COR-L47 (cell line): ENCODE results near the gene SPIRE1.
"Not testable (repeated sequence)": the region's sequence is repeated elsewhere in the genome, so short reads cannot be mapped to it uniquely, and the experiment has no call there.

ENCODE experiments used
- DNase-seq: peaks from one replicate; lab custom pipeline; 2025; lab: John Stamatoyannopoulos, UW

The SPIRE1 gene

DNA sequence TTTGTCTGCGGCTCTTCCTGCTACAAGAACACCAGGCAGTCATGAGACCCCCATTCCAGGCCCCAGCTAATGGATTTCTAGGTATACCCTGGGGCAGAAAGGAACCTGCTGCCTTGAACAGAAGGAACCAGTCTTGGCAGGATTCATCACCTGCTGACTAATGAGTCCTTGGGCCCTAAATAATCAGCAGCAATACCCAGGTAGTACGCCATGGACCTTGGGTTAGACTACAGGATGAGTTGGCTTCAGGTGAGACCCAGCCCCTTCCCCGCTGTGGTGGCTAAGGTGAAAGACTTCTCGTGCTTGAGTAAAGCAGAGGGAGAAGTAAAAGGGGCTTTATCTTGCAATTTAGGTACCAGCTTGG is 105.0 kb downstream of the SPIRE1 start:
- no peak for DNase-seq

DNA sequence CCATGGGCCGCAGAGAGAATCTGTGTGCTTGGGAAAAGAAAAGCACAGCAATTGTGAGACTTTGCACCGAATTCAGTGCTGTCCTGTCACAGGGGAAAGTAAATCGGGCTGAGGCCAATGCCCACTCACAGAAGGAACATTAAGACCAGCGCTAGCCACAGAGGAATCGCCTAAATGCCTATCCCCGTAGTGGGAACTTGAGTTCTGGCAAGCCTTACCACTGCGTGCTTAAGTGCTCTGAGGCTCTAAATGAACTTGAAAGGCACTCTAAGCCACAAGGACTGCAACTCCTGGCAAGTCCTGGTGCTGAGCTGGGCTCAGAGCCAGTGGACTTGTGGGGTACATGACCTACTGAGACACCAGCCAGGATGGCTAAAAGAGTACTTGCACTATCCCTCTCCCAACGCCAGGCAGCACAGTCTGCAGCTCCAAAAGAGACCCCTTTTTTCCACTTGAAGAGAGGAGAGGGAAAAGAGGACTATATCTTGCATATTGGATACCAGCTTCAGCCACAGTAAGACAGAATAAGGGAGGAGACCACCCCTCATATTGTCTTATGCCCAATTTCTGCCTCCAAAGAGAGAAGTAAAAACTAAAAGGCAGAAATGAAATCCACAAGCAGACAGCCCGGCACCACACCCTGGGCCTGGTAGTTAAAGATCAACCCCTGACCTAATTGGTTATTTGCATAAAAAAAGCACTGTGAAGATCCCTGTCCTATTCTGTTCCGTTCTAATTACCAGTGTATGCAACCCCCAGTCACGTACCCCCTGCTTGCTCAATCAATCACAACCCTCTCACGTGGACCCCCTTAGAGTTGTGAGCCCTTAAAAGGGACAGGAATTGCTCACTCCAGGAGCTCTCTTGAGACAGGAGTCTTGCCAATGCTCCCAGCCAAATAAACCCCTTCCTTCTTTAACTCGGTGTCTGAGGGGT is 105.7 kb downstream of the SPIRE1 start:
- DNase-seq: not testable (repeated sequence)

DNA sequence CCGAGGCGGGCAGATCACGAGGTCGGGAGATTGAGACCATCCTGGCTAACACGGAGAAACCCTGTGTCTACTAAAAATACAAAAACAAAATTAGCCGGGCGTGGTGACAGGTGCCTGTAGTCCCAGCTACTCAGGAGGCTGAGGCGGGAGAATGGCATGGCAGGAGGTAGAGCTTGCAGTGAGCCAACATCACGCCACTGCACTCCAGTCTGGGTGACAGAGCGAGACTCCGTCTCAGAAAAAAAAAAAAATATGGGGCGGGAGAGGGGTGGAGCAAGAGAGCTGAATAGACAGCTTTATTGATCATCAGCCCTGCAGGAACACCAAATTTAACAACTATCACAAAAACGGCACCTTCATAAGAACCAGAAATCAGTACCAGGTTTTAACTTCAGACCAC is 106.4 kb downstream of the SPIRE1 start:
- DNase-seq: not testable (repeated sequence)

DNA sequence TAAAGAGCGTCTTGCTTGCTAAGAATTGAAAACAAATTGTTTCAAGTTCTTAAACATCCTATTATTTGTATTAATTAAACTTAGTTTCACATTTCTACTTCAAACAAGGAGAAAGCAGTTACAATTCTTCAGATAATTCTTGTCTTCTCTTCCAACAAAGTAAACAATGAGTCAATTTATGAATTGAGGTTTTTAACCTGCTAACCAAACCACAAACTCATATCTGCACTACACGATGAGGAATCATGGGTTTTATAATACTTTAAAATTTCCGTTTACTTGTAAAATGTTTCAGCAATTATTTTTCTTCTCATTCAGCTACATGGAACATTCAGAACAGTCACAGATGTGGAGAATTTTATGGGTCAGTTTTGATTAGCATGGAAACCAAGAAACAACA is 114.2 kb downstream of the SPIRE1 start:
- no peak for DNase-seq

DNA sequence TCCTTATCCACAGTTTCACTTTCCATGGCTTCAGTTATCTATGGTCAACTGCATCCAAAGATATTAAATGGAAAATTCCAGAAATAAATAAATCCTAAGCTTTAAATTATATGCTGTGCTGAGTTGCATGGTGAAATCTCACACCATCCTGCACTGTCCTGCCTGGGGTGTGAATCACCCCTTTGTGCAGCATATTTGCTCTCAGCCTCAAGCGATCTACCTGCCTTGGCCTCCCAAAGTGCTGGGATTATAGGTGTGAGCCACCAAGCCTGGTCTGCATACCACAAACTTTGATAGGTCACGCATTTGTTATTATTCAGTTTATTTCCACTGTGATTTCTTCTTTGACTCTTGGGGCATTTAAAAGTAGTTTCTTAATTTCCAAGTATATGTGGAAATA is 117.2 kb downstream of the SPIRE1 start:
- DNase-seq: no peak

DNA sequence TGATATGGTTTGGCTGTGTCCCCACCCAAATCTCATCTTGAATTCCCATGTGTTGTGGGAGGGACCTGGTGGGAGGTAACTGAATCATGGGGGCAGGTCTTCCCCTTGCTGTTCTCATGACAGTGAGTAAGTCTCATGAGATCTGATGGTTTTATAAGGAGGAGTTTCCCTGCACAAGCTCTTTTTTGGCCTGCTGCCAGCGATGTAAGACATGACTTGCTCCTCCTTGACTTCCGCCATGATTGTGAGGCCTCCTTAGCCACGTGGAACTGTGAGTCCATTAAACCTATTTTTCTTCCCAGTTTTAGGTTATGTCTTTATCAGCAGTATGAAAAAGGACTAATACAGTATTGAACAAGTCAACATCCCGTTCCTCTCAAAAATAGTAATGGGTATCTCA is 118.7 kb downstream of the SPIRE1 start:
- not testable (repeated sequence) for DNase-seq

DNA sequence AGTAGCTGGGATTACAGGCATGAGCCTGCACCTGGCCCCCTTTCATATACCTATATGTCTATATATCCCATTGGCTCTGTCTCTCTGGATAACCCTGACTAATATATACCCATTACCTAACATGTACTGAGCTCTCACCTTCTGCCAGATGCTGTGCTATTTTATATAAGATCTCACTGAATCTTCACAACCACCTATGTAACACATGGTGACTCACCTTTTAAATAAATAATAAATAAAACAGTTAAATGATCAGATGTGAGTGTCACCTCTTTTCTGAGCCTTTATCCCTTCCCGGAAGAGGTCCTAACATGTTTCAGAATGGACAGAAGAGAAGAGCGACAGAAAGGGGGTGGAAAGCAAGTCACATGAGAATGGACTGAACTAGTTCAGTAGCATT is 123.1 kb downstream of the SPIRE1 start:
- DNase-seq: no peak

DNA sequence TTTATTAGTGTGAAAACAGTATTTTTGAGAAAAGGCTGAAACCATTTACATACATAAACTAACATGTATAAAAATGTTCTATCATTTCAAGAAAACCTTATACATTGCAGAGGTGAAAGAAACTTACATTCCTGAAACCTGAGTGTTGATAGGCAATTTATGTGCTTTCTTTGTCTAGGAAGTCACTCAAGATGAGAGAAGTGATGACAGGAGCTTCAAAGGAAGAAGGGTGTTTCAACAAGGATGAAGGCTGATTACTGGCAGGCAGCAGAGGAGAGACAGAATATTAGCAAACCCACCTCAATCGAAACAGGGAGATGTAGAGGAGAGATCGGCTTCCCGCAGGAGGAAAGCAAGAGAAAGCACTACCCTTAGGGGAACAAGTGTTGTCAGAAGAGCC is 125.2 kb downstream of the SPIRE1 start:
- no peak for DNase-seq

DNA sequence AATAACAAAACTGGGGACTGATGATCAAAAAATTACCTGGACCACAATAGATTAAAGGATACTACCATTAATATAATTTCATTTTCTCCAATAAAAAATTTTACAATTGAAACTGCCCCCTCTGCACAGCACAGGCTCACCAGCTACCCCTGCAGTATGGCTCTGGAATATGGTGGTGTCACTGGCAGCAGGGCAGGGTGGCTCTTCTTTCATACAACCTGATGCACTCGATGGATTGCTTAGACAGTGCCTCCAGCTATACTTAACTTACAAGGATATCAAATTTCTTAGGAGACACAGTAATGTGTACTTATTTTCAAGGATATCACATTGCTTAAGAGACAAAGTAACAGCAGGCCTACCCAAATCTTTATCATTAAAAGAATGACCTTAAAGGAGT is 126.2 kb downstream of the SPIRE1 start:
- DNase-seq: peak; percentile 21

DNA sequence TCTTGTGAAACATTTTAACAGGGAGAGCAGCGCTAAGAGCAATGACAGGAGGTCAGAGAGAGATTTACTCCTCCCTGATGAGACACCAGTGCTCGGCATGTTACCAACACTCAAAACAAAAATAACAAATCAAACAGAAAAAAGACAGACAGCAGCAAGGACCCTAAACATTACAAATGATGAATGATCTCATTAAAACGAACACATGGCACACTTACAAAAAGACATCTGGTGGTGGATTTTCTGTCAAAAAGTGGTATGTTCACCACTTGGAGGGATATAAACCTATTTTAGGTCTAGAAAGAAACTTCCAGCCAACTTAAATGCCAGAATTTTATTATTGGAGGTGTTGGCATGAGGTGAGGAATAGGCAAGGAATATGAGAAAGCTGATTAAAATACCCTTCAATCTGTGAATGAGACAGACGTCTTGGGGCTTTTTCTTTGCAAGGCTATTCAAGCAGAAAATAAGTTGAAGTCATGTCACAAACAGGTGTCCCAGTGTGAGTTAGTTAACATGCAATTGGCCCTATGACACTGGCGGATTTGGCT is 137.4 kb downstream of the SPIRE1 start:
- no peak for DNase-seq

DNA sequence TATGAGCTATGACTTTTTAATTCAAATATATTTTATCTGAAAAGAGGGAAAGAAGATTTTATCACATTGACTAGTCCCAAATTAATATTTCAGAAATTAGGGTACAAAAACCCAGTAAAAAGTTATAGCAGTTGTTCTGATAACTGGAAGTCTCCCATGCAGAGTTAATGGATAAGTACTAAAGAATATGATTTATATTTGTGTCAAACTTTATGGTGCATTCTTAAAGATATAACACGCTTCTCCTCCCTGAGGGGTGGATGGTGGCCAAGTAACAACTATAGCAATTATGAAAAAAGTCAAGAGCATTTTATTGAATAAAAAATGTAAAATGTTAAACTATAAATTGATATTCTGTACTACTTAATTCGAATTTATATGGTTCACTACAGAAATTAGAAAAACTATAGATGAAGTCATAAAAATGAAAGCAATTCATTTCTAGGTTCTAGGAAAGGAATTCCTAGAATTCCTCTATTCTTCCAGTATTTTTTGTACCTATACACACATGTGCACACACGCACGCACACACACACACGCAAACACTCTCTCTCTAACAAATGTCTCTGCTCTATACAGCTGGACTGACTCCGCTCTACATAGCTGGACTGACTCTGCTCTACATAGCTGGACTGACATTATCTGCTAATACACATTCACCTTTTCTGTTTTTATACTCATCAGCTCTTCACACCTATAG is 138.9 kb downstream of the SPIRE1 start:
- DNase-seq: no peak

DNA sequence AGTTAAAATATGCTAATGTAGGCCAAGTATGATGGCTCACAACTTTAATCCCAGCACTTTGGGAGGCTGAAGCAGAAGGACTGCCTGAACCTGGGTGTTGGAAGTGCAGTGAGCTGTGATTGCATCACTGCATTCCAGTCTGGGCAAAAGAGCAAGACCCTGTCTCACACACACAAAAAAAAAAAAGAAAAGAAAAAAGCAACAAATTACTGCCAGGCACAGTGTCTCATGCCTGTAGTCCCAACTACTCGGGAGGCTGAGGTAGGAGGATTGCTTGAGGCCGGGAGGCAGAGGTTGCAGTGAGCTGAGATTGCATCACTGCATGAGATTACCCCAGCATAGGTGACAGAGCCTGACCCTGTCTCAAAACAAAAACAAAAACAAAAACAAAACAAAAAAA is 139.6 kb downstream of the SPIRE1 start:
- DNase-seq: no peak

DNA sequence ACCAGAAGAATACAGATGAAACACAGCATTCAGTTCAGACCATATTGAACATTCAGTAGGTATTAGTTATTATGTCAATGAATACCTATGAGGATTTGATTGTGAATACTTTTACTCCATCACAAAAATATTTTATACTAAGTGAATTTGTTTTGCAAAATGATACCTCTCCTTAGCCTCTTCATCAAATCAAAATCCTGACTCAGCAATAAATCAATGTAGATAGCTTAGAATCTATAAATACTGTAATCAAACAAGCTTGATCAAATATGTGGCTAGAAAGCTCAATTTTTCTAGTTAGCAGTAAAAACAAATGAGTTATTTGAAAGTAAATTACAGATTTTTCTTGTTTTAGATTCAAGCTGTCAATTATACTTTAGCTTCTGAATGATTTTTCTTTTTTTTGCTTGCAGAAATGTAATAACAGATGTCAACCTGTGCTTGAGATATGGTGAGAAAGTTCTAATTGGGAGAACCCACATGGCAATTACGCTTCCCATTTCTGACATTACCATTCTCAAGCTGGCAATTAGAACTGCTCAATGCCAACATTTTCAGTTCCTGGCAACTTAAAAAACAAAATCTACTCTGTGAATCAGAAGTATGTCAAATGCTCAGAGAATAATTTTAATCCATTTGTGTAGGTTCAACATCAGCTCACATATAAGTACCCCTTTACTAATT is 140.6 kb downstream of the SPIRE1 start:
- DNase-seq: no peak

DNA sequence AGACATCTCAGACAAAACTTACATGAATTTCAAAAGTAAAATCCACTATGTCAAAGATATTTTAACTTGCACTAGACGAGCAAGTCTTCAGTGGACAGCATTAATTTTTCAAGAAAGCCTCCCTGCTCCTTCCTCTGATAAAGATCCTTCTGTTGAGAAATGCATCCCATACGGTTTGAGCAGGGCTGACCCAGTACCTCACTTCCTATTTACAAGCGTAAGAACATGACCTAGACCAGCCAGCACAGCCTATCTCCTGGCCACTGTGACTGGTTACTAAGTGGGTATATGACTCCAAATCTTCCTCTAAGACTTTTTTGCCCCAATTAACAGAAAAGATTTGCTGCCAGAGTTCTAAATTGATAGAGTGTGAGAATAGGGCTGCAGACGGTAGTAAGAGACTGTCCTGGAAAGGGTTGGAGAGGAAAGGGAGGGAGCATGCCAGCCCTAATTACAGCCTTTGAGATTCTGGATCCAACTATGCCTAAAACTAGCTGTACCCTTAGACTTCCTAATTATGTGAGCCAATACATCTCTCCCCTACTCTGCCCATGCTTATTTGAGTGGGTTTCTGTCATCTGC is 141.8 kb downstream of the SPIRE1 start:
- DNase-seq: no peak

DNA sequence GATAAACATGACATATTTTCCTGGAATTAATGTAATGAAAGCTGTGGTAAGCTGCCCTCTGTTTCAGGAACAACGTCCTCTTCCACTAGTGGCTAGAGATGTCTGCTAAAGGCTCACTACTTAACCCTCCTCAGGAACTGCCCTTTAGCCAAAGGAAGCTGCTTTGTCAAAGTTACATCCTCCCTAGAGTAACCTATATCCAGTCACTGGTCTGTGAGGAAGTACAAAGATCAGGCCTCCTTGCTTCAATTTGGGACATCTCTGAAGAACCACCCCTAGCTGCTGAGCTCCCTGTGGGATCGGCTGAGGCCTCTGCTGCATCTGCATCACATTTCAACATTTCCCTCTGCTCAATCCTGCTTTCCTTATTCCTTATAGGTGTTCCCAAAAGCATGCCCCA is 142.4 kb downstream of the SPIRE1 start:
- no peak for DNase-seq

DNA sequence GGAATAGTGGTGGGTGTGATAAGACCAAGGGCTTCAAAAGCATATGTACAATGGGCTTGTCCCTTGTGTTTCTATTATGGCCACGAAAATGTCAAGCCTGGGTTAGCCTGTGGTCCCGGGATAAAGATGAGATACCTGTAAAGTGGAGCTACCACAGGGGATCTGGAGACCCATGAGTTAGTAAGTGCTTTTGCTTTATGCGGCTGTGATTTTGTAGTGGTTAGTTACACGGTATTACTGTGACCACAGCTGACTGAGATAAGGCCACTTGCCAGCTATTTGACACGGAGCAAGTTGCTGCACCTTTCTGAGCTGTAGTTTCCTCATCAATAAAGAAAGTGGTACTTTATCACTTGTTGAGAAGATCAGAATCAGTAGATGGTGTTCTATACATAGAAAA is 150.9 kb downstream of the SPIRE1 start:
- no peak for DNase-seq

DNA sequence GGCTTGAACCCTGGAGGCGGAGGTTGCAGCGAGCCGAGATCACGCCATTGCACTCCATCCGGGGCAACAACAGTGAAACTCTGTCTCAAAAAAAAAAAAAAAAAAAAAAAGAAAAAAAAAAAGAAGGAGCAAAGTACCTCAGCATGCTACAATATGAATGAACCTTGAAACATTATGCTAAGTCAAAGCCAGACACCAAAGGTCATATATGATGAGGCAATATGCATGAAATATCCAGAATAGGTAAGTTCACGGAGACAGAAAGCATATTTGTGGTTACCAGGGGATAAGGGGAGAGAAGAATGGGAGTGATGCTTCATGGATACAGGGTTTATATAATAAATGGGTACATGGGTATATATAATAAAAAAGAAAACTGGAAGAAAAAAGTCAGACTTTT is 156.9 kb downstream of the SPIRE1 start:
- DNase-seq: no peak

DNA sequence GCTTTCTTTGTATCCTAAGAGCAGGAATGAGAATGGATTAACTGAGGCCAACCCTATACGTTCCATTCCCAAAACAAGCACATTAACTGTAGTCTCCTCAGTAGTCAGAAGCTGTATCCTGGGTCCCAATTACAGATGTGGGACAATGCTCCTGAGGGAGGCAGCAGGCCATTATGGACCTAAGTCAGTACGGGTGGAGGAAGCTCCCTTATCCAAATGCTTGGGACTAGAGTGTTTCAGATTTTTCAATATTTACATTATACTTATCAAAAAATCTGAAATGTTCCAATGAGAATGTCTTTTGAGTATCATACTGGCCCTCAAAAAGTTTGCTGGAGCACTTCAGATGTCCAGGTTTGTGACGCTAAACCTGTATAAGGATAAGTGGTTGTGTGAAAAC is 160.1 kb downstream of the SPIRE1 start:
- no peak for DNase-seq

DNA sequence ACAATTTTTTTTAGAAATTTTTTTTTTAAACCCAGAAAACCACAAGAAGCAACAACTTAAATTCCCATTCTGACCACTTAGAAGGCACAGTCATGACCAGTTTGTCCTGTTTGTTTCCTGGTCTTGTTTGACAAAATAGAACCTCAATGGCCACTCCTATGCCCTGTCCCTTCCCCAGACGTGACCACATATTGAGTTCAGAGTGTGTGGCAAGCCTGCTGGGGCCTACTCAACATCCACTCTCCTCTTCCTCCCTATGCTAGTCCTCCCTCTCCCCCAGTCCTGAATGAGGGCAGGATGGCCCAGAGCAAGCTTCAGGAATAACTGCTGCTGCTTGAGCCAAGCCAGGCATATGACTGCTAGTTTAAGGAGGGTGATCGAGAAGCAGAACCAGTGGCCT is 160.6 kb downstream of the SPIRE1 start:
- DNase-seq: no peak

DNA sequence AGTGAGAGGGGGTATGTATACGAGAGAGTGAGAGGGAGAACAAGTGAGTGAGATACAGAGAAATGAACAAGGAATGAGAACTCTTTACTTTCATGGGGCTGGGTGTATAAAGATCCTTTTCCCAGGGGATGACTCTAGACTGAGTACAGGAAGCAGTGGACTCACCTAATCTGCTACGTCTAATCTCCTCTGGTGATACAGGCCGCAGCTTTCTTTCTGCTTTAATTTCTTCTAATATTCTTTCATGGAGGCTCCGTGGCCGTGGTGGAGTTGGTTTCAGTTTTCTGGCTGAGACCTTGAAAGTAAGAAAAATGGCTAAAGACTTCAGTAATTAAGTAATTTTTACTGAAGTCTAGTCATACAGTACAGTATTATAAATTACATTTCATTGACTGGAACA is 165.0 kb downstream of the SPIRE1 start:
- DNase-seq: no peak

DNA sequence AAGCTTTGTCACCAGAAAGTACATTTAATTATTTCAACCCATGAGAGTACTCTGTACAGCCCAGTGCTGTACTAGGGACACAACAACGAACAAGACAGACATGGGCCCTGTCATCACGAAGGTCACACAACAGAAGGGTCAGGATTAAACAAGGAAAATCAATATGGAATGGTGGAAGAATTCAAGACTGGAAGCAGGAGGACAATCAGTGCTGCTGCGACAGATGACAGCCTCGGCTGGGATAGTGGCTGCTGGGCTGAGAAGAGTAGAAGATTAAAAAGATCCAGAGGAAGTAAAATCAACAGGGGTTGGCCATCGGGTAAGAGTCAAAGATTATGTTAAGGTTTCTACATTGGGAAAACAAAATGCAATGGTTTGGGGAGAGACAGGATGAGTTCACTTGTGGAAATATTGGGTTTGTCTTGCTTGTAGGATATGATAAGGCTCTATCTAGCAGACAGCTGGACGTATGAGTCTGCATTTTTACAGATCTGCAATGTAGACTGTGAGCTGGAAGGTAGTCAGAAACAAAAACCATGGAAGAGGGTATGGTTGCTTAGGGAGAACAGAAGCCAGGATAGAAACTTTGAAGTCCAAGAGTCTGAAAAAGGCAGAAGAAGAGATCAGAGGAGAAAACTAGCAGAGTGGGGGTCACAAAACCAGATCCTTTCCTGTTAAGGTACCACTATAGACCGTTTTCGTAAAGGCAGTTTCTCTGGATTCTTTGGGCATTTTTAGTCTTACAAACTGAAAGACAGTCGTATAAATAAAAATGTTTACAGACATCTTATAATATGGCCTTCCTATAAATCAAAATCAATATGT is 166.1 kb downstream of the SPIRE1 start:
- no peak for DNase-seq
